CD8-positive, alpha-beta memory T cell (primary cell): ENCODE results near the gene YIPF2. TPM values are rescaled to one million over a fixed set of nuclear protein-coding genes. Genes with fewer than 3 reads are reported as not detected.

Experiments used
- CTCF ChIA-PET: fragments of 350-600 bp; sonication (Branson Sonifier 250); formaldehyde crosslinking; loops from one replicate; lab custom pipeline; 2021; ENCODE audit warnings: antibody characterized with exemption; lab: Charles Lee
- POLR2A ChIA-PET: fragments of 350-600 bp; sonication (Branson Sonifier 250); formaldehyde crosslinking; loops from one replicate; lab custom pipeline; 2021; ENCODE audit warnings: antibody characterized with exemption; lab: Charles Lee
- DNase-seq, 5 donors: peaks; one replicate each; pipeline versions ENCODE4 v3.0.0 to v3.0.0-alpha.2; 2020 to 2022; ENCODE audit warnings: mixed read lengths in 1 of 5
- H3K27ac ChIP-seq: one replicate; pipeline ENCODE4 v1.7.0; 2013; ENCODE audit warnings: low read depth, mild to moderate bottlenecking, low read length, moderate library complexity
- H3K27me3 ChIP-seq: 2 replicates; pipeline ENCODE4 v1.7.0; 2013; ENCODE audit warnings: low read length, mild to moderate bottlenecking; ENCODE audit not compliant: insufficient read depth, poor library complexity, severe bottlenecking
- H3K36me3 ChIP-seq: 2 replicates; pipeline ENCODE4 v1.7.0; 2013; ENCODE audit warnings: mild to moderate bottlenecking, low read length, moderate library complexity; ENCODE audit not compliant: insufficient read depth
- H3K4me1 ChIP-seq: 2 replicates; pipeline ENCODE4 v1.7.0; 2013; ENCODE audit warnings: mild to moderate bottlenecking, low read length, moderate library complexity; ENCODE audit not compliant: insufficient read depth
- H3K4me3 ChIP-seq: 2 replicates; pipeline ENCODE4 v1.7.0; 2013; ENCODE audit warnings: mild to moderate bottlenecking, low read length
- H3K9me3 ChIP-seq: 2 replicates; pipeline ENCODE4 v1.7.0; 2013; ENCODE audit warnings: mild to moderate bottlenecking, low read length
- H3K27ac Mint-ChIP-seq, 8 donors: one replicate each; pipeline ENCODE4 v1.8.0; 2020 to 2021; ENCODE audit warnings: mixed read lengths in 8 of 8, mild to moderate bottlenecking in 6 of 8, inconsistent platforms in 3 of 8, moderate library complexity in 3 of 8
- H3K27me3 Mint-ChIP-seq, 2 donors: one replicate each; pipeline ENCODE4 v1.8.0; 2020 to 2021; ENCODE audit warnings: mixed read lengths in 2 of 2, mild to moderate bottlenecking in 1 of 2, moderate library complexity in 1 of 2
- H3K36me3 Mint-ChIP-seq, 3 donors: one replicate each; pipeline ENCODE4 v1.8.0; 2020 to 2021; ENCODE audit warnings: mixed read lengths in 3 of 3, inconsistent platforms in 1 of 3, mild to moderate bottlenecking in 1 of 3
- H3K4me1 Mint-ChIP-seq, 3 donors: one replicate each; pipeline ENCODE4 v1.8.0; 2020 to 2021; ENCODE audit warnings: mixed read lengths in 3 of 3, inconsistent platforms in 1 of 3, mild to moderate bottlenecking in 1 of 3
- H3K4me3 Mint-ChIP-seq, 7 donors: one replicate each; pipeline ENCODE4 v1.8.0; 2020 to 2021; ENCODE audit warnings: mixed read lengths in 7 of 7, mild to moderate bottlenecking in 6 of 7, moderate library complexity in 4 of 7, inconsistent platforms in 2 of 7
- H3K9me3 Mint-ChIP-seq, 5 donors: one replicate each; pipeline ENCODE4 v1.8.0; 2020 to 2022; ENCODE audit warnings: mixed read lengths in 5 of 5, mild to moderate bottlenecking in 3 of 5, moderate library complexity in 2 of 5, inconsistent platforms in 1 of 5
- polyA plus RNA-seq: library from polyadenylated mRNA; unstranded; fragments of 300-500 nt; fragmentation: Illumina TruSeq; gene quantifications from one replicate; pipeline ENCODE4 v1.2.3, GENCODE V29; 2021
- total RNA-seq, 2 experiments: library from RNA; stranded (reverse); gene quantifications; one replicate each; pipeline ENCODE4 v1.2.3, GENCODE V29; 2021

Gene YIPF2
- total and polyA plus RNA-seq, 3 experiments from 2014 or later, result 15.9 to 33.7 (median 25.5) TPM

DNA sequence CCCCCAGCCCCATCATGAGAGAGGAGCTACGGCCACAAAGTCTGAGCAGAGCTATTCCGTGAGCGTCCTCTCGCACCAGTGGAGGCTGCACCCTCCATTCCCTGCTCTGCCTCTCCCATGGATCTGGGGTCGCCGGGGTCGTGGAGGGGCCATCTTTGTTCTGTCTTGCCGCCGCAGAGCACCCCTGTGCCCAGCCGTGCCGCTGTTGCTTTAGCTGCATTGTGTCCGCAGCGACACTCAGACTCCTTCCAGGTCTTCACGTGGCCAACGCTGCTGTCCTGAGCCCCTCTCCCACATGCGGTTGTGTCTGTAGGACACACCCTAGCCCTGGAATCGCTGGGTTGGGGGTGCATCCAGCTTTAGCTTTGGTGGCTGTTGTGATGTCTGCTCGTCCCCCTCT is 15.8 kb downstream of the YIPF2 start:
- CTCF ChIA-PET, result interaction anchor here (1.0 kb wide), 1 partner anchor 48 kb away, joined by 3 read pairs; no protein-coding TSS in a partner anchor
- POLR2A ChIA-PET, result interaction anchor here (1.0 kb wide), 1 partner anchor 49 kb away, joined by 3 read pairs; no protein-coding TSS in a partner anchor
- H3K27me3 ChIP-seq, result no peaks in the 10 kb centered on the region
- no peaks in the 10 kb centered on the region for H3K4me1 ChIP-seq
- H3K36me3 ChIP-seq, result peaks cover 5% of the 10 kb centered on the region
- DNase-seq, result no peak
- peaks cover 0 to 68% (median 2%) of the 10 kb centered on the region in 3 donors for H3K36me3 Mint-ChIP-seq
- H3K9me3 Mint-ChIP-seq, result no peaks in the 10 kb centered on the region
- no peaks in the 10 kb centered on the region for H3K27me3 Mint-ChIP-seq
- H3K27ac Mint-ChIP-seq, result peak overlapping the region in 1 of 8 donors; percentile 41
- no peak overlapping the region for H3K4me3 Mint-ChIP-seq
- H3K27ac ChIP-seq, result no peak overlapping the region
- H3K9me3 ChIP-seq, result no peaks in the 10 kb centered on the region
- no peak overlapping the region for H3K4me3 ChIP-seq
- no peaks in the 10 kb centered on the region for H3K4me1 Mint-ChIP-seq

DNA sequence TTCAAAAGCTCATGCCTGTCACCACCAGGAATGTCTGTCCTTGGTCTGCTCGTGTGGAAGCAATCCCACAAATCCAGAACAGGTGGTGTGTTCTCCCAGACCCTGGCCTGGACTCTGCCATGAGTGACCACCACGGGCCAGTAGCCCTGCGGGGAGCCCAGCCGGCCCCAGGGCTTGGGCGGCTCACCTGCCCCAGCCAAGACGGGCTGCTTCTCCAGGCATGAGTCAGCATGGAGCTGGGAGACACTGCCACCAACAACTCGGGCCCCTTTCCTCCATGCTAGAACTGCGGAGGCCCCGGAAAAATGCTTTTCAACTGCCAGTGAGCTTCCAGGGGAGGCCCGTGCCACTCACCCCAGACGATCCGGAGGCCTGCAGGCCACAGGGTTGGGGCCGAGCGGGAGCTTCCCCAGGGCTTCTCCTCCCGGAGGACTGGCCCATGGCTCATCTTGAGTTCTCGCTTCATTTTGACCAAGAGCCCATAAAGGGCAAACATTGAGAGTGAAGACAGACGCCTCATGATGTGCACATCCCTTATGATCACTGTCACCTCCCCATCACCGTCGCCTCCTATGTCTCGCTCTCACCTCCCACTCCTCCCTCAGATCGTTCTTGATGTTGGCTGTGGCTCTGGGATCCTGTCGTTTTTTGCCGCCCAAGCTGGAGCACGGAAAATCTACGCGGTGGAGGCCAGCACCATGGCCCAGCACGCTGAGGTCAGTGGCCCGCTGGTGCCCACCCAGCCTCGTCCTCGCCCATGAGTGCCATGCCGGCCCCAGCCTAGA is 16.7 kb downstream of the YIPF2 start:
- no peaks in the 10 kb centered on the region for H3K9me3 ChIP-seq
- Mint-ChIP-seq H3K27ac (no peak overlapping the region), H3K27me3 (no peaks in the 10 kb centered on the region), H3K36me3 (peaks cover 0 to 68% (median 2%) of the 10 kb centered on the region in 3 donors), H3K9me3 (no peaks in the 10 kb centered on the region), H3K4me3 (no peak overlapping the region), H3K4me1 (no peaks in the 10 kb centered on the region)
- no peaks in the 10 kb centered on the region for H3K27me3 ChIP-seq
- CTCF ChIA-PET, result no interaction called here
- H3K36me3 ChIP-seq, result peaks cover 5% of the 10 kb centered on the region
- no peak for DNase-seq
- no peak overlapping the region for H3K4me3 ChIP-seq
- no peak overlapping the region for H3K27ac ChIP-seq
- H3K4me1 ChIP-seq, result no peaks in the 10 kb centered on the region
- POLR2A ChIA-PET, result interaction anchor here (1.0 kb wide), 1 partner anchor 50 kb away, joined by 3 read pairs; no protein-coding TSS in a partner anchor

DNA sequence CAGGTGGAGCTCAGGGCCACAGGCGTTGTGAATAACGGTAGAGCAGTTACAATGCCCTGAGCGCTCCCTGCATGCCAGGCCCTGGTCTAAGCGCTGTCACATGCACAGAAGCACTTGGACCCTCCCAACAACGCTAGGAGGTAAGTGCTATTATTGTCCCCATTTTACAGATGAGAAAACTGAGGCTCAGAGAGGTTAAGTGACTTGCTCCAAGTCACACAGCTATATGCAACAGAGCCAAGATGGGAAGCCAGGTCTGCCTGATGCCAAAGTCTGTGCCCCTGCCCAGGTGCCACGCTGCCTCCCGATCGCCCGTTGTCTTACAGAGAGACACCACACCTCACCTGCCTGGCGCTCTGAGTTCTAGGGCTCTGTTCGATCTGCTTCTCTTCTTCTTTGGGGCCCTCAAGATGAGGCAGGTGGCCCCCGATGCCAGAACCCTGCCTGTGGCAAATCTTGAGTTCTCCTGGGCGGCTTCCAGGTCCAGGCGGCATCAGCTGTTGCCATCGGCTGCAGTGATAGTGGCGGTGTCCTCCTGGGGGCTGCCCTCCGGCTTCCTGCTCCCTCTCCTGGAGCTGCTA is 20.0 kb downstream of the YIPF2 start:
- H3K4me1 Mint-ChIP-seq, result no peaks in the 10 kb centered on the region
- CTCF ChIA-PET, result no interaction called here
- H3K4me3 Mint-ChIP-seq, result no peak overlapping the region
- no peaks in the 10 kb centered on the region for H3K27me3 Mint-ChIP-seq
- POLR2A ChIA-PET, result no interaction called here
- H3K36me3 Mint-ChIP-seq, result peaks cover 0 to 52% (median 4%) of the 10 kb centered on the region in 3 donors
- H3K9me3 Mint-ChIP-seq, result peaks cover 0 to 2% (median 0%) of the 10 kb centered on the region in 5 donors
- no peak overlapping the region for H3K27ac ChIP-seq
- no peak overlapping the region for H3K4me3 ChIP-seq
- peaks cover 5% of the 10 kb centered on the region for H3K36me3 ChIP-seq
- H3K4me1 ChIP-seq, result no peaks in the 10 kb centered on the region
- H3K27ac Mint-ChIP-seq, result no peak overlapping the region
- no peaks in the 10 kb centered on the region for H3K9me3 ChIP-seq
- no peak for DNase-seq
- no peaks in the 10 kb centered on the region for H3K27me3 ChIP-seq

DNA sequence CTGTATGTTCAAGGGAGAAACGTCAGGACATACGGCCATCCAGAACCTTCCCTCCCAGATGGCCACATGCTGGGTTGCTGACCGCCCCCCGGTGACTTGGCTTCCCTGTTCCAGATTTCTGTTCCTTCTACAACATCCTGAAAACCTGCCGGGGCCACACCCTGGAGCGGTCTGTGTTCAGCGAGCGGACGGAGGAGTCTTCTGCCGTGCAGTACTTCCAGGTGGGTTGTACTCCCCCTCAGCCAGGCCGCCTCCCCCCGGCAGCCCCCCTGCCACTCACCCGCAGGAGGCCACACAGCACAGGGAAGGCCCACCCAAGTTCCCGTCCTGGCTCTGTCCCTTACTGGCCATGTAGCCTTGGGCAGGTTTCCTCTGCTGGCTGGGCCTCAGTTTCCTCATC is 20.5 kb downstream of the YIPF2 start:
- CTCF ChIA-PET, result no interaction called here
- Histone ChIP-seq H3K9me3 (peaks cover 2% of the 10 kb centered on the region), H3K36me3 (peaks cover 5% of the 10 kb centered on the region), H3K27me3 (no peaks in the 10 kb centered on the region), H3K27ac (no peak overlapping the region), H3K4me3 (no peak overlapping the region), H3K4me1 (no peaks in the 10 kb centered on the region)
- H3K36me3 Mint-ChIP-seq, result peaks cover 4 to 52% (median 6%) of the 10 kb centered on the region in 3 donors
- no peaks in the 10 kb centered on the region for H3K4me1 Mint-ChIP-seq
- no peak overlapping the region for H3K27ac Mint-ChIP-seq
- no peak overlapping the region for H3K4me3 Mint-ChIP-seq
- POLR2A ChIA-PET, result no interaction called here
- H3K27me3 Mint-ChIP-seq, result no peaks in the 10 kb centered on the region
- DNase-seq, result no peak
- H3K9me3 Mint-ChIP-seq, result peaks cover 0 to 2% (median under 1%) of the 10 kb centered on the region in 5 donors

GRCh38 chr19:10899151-10899653 is 29.2 kb downstream of the YIPF2 start:
- no peaks in the 10 kb centered on the region for H3K4me1 ChIP-seq
- H3K27ac ChIP-seq, result no peak overlapping the region
- no peaks in the 10 kb centered on the region for H3K36me3 ChIP-seq
- no peaks in the 10 kb centered on the region for H3K27me3 ChIP-seq
- CTCF ChIA-PET, result interaction anchor here (1.6 kb wide), 1 partner anchor 137 kb away, joined by 3 read pairs; no protein-coding TSS in a partner anchor
- no peaks in the 10 kb centered on the region for H3K27me3 Mint-ChIP-seq
- H3K4me1 Mint-ChIP-seq, result peaks cover 10 to 18% (median 17%) of the 10 kb centered on the region in 3 donors
- H3K36me3 Mint-ChIP-seq, result peaks cover 6 to 7% (median 6%) of the 10 kb centered on the region in 3 donors
- POLR2A ChIA-PET, result no interaction called here
- H3K4me3 Mint-ChIP-seq, result no peak overlapping the region
- H3K27ac Mint-ChIP-seq, result no peak overlapping the region
- DNase-seq, result no peak
- peaks cover 4% of the 10 kb centered on the region for H3K9me3 ChIP-seq
- H3K9me3 Mint-ChIP-seq, result peaks cover 0 to 5% (median 2%) of the 10 kb centered on the region in 5 donors
- no peak overlapping the region for H3K4me3 ChIP-seq

- Mint-ChIP-seq H3K27me3 (no peaks in the 10 kb centered on the region), H3K4me1 (peaks cover 10 to 18% (median 17%) of the 10 kb centered on the region in 3 donors), H3K4me3 (no peak overlapping the region), H3K36me3 (peaks cover 4 to 6% (median 5%) of the 10 kb centered on the region in 3 donors), H3K9me3 (peaks cover 0 to 5% (median 0%) of the 10 kb centered on the region in 5 donors), H3K27ac (no peak overlapping the region)
- no peaks in the 10 kb centered on the region for H3K4me1 ChIP-seq
- no peaks in the 10 kb centered on the region for H3K36me3 ChIP-seq
- DNase-seq, result no peak
- H3K27me3 ChIP-seq, result no peaks in the 10 kb centered on the region
- H3K27ac ChIP-seq, result no peak overlapping the region
- CTCF ChIA-PET, result interaction anchor here (1.6 kb wide), 1 partner anchor 137 kb away, joined by 3 read pairs; no protein-coding TSS in a partner anchor
- POLR2A ChIA-PET, result no interaction called here
- peaks cover 4% of the 10 kb centered on the region for H3K9me3 ChIP-seq
- H3K4me3 ChIP-seq, result no peak overlapping the region
Measured at GRCh38 chr19:10898633-10899032, 29.8 kb downstream of the YIPF2 start.

- peaks cover 0 to 2% (median 0%) of the 10 kb centered on the region in 3 donors for H3K36me3 Mint-ChIP-seq
- DNase-seq, result no peak
- Histone ChIP-seq H3K9me3 (no peaks in the 10 kb centered on the region), H3K36me3 (no peaks in the 10 kb centered on the region), H3K4me3 (no peak overlapping the region), H3K4me1 (no peaks in the 10 kb centered on the region), H3K27me3 (no peaks in the 10 kb centered on the region), H3K27ac (no peak overlapping the region)
- peaks cover 10 to 18% (median 18%) of the 10 kb centered on the region in 3 donors for H3K4me1 Mint-ChIP-seq
- H3K9me3 Mint-ChIP-seq, result no peaks in the 10 kb centered on the region
- H3K27ac Mint-ChIP-seq, result peak overlapping the region in 1 of 8 donors; percentile 47
- ChIA-PET POLR2A (no interaction called here), CTCF (no interaction called here)
- no peak overlapping the region for H3K4me3 Mint-ChIP-seq
- H3K27me3 Mint-ChIP-seq, result no peaks in the 10 kb centered on the region
Measured at GRCh38 chr19:10896851-10897526, 31.4 kb downstream of the YIPF2 start.
